Natural killer cell (primary cell): Measurements from ENCODE around the gene GFPT2. TPM values are rescaled to one million over a fixed set of nuclear protein-coding genes. Genes with fewer than 3 reads are reported as not detected.

ENCODE experiments used
- ATAC-seq, 3 donors: fragments of 150-1000 bp in 2 of 3; fragments of 200-7000 bp in 1 of 3; cut with Tn5 transposase; 1 replicate in 1 of 3; 2 replicates in 2 of 3; pipeline ENCODE4 v1.10.0; 2021; ENCODE audit warnings: mild to moderate bottlenecking in 2 of 3, moderate library complexity in 2 of 3
- DNase-seq, 2 donors: peaks; one replicate each; pipeline versions ENCODE4 v3.0.0 to v3.0.0-alpha.2; 2013 to 2021; ENCODE audit warnings: mixed read lengths in 1 of 2
- H3K27ac ChIP-seq: one replicate; pipeline ENCODE4 v1.5.1; 2013; ENCODE audit warnings: mild to moderate bottlenecking, low read length
- H3K27me3 ChIP-seq: one replicate; pipeline ENCODE4 v1.6.1; 2013; ENCODE audit warnings: low read length; ENCODE audit not compliant: control insufficient read depth, insufficient read depth
- H3K36me3 ChIP-seq: one replicate; pipeline ENCODE4 v1.6.1; 2013; ENCODE audit warnings: low read length; ENCODE audit not compliant: control insufficient read depth, insufficient read depth
- H3K4me1 ChIP-seq: one replicate; pipeline ENCODE4 v1.6.1; 2013; ENCODE audit warnings: low read length; ENCODE audit not compliant: control insufficient read depth, insufficient read depth
- H3K4me3 ChIP-seq: one replicate; pipeline ENCODE4 v1.5.1; 2013; ENCODE audit warnings: low read length
- H3K9me3 ChIP-seq: one replicate; pipeline ENCODE4 v1.6.1; 2013; ENCODE audit warnings: low read length; ENCODE audit not compliant: control insufficient read depth, insufficient read depth
- H3K27ac Mint-ChIP-seq, 2 donors: one replicate each; pipeline ENCODE4 v1.8.0; 2022; ENCODE audit warnings: mild to moderate bottlenecking in 2 of 2, mixed read lengths in 2 of 2, moderate library complexity in 1 of 2
- H3K27me3 Mint-ChIP-seq, 2 donors: one replicate each; pipeline ENCODE4 v1.8.0; 2022; ENCODE audit warnings: low read depth in 2 of 2, mixed read lengths in 2 of 2
- H3K36me3 Mint-ChIP-seq: one replicate; pipeline ENCODE4 v1.8.0; 2022; ENCODE audit warnings: mixed read lengths
- H3K4me1 Mint-ChIP-seq, 2 donors: one replicate each; pipeline ENCODE4 v1.8.0; 2022; ENCODE audit warnings: mixed read lengths in 2 of 2
- H3K4me3 Mint-ChIP-seq: one replicate; pipeline ENCODE4 v1.8.0; 2022; ENCODE audit warnings: mild to moderate bottlenecking, moderate library complexity, mixed read lengths
- H3K9me3 Mint-ChIP-seq, 2 donors: one replicate each; pipeline ENCODE4 v1.8.0; 2022; ENCODE audit warnings: mixed read lengths in 2 of 2
- WGBS: methylation state at CpG from one replicate; pipeline ENCODE4 v1.1.7; 2013; ENCODE audit warnings: missing lambda C conversion rate; ENCODE audit not compliant: insufficient coverage; 5-methylcytosine and 5-hydroxymethylcytosine counted together
- intact Hi-C: fragments of 100-400 bp; cut with micrococcal nuclease; formaldehyde crosslinking; loops from one replicate; pipeline ENCODE4 v1.14.2; 2022
- total RNA-seq, 4 donors: library from RNA; stranded (reverse); fragments of 120-200 nt in 1 of 4; gene quantifications; one replicate each; pipeline versions ENCODE4 v1.2.3 to v1.2.4, GENCODE V29; 2013 to 2022
- TF ChIP-seq, protein P1 (sequence below): fragments of 200-600 bp; IDR thresholded peaks from one replicate; pipeline ENCODE4 v1.8.0; 2022; ENCODE audit warnings: antibody characterized with exemption

GFPT2 gene
- total RNA-seq, 3 donors from 2014 or later (not counting 1 experiment from before 2014, with no cell fraction given): 0.56 to 0.86 TPM; not detected in 1

GRCh38 chr5:180330810-180331646 is 22.1 kb downstream of the GFPT2 start:
- Histone ChIP-seq H3K4me1 (peaks cover 4% of the 10 kb centered on the region), H3K27me3 (no peaks in the 10 kb centered on the region), H3K4me3 (no peak overlapping the region), H3K36me3 (no peaks in the 10 kb centered on the region), H3K9me3 (no peaks in the 10 kb centered on the region), H3K27ac (no peak overlapping the region)
- peaks cover 18 to 30% of the 10 kb centered on the region in 2 donors for H3K27me3 Mint-ChIP-seq
- ATAC-seq (no peak), DNase-seq (no peak)
- H3K36me3 Mint-ChIP-seq: no peaks in the 10 kb centered on the region
- WGBS: 82% methylated on average over 16 of the region's 16 CpGs
- intact Hi-C loops: no loop called here
- TF ChIP-seq, protein P1, sequence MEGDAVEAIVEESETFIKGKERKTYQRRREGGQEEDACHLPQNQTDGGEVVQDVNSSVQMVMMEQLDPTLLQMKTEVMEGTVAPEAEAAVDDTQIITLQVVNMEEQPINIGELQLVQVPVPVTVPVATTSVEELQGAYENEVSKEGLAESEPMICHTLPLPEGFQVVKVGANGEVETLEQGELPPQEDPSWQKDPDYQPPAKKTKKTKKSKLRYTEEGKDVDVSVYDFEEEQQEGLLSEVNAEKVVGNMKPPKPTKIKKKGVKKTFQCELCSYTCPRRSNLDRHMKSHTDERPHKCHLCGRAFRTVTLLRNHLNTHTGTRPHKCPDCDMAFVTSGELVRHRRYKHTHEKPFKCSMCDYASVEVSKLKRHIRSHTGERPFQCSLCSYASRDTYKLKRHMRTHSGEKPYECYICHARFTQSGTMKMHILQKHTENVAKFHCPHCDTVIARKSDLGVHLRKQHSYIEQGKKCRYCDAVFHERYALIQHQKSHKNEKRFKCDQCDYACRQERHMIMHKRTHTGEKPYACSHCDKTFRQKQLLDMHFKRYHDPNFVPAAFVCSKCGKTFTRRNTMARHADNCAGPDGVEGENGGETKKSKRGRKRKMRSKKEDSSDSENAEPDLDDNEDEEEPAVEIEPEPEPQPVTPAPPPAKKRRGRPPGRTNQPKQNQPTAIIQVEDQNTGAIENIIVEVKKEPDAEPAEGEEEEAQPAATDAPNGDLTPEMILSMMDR: no peak
- no peaks in the 10 kb centered on the region for H3K9me3 Mint-ChIP-seq
- no peak overlapping the region for H3K27ac Mint-ChIP-seq
- no peak overlapping the region for H3K4me3 Mint-ChIP-seq
- no peaks in the 10 kb centered on the region for H3K4me1 Mint-ChIP-seq

DNA sequence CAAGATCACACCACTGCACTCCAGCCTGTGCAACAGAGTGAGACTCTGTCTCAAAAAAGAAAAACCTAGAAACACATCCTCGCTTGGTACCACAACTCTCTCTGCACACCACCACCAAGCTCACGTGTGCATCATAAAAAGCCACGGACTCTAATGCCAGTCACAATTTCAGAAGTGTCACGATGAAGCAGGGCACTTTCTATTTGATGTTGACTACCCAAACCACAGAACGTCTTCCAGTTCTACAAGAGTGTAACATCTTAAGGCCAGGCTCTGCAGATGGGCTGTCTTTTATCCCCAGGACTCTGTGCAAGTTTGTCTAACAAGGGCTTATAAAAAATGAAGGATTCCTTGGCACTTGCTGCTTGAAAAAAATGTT is 22.9 kb downstream of the GFPT2 start:
- H3K27me3 Mint-ChIP-seq: peaks cover 20 to 33% of the 10 kb centered on the region in 2 donors

GRCh38 chr5:180329606-180330269 is 23.4 kb downstream of the GFPT2 start:
- DNase-seq (no peak), ATAC-seq (no peak)
- Histone ChIP-seq H3K27ac (no peak overlapping the region), H3K4me1 (peaks cover 4% of the 10 kb centered on the region), H3K27me3 (no peaks in the 10 kb centered on the region), H3K4me3 (no peak overlapping the region), H3K36me3 (no peaks in the 10 kb centered on the region), H3K9me3 (no peaks in the 10 kb centered on the region)
- TF ChIP-seq, protein P1: no peak
- H3K4me1 Mint-ChIP-seq: no peaks in the 10 kb centered on the region
- no peak overlapping the region for H3K27ac Mint-ChIP-seq
- intact Hi-C loops: no loop called here
- H3K36me3 Mint-ChIP-seq: no peaks in the 10 kb centered on the region
- no peaks in the 10 kb centered on the region for H3K9me3 Mint-ChIP-seq
- WGBS: 94% methylated on average over 8 of the region's 8 CpGs
- H3K27me3 Mint-ChIP-seq: peaks cover 23 to 38% of the 10 kb centered on the region in 2 donors
- H3K4me3 Mint-ChIP-seq: no peak overlapping the region

More for the DNA sequence above, 22.9 kb downstream of the GFPT2 start:
- H3K4me1 ChIP-seq: peaks cover 4% of the 10 kb centered on the region
- no peak overlapping the region for H3K27ac Mint-ChIP-seq
- H3K27ac ChIP-seq: no peak overlapping the region
- H3K4me1 Mint-ChIP-seq: no peaks in the 10 kb centered on the region
- no peak overlapping the region for H3K4me3 ChIP-seq
- H3K27me3 ChIP-seq: no peaks in the 10 kb centered on the region
- intact Hi-C loops: no loop called here
- TF ChIP-seq, protein P1: no peak
- ATAC-seq (no peak), DNase-seq (no peak)
- H3K9me3 ChIP-seq: no peaks in the 10 kb centered on the region
- H3K36me3 ChIP-seq: no peaks in the 10 kb centered on the region
- WGBS: 43% methylated on average over 5 of the region's 5 CpGs
- no peaks in the 10 kb centered on the region for H3K9me3 Mint-ChIP-seq
- H3K4me3 Mint-ChIP-seq: no peak overlapping the region
- H3K36me3 Mint-ChIP-seq: no peaks in the 10 kb centered on the region
